NCI-H1092 (cell line): ENCODE data around the gene ACTR3.
"Not testable (repeated sequence)": the region's sequence is repeated elsewhere in the genome, so short reads cannot be mapped to it uniquely, and the experiment has no call there.

Experiments
- DNase-seq: peaks from one replicate; lab custom pipeline; 2025; lab: John Stamatoyannopoulos, UW

Gene ACTR3

GRCh38 chr2:113889471-113890252, at the start of gene ACTR3:
Gene ACTR3, plus strand, starts transcription at chr2:113890089. Its CDS starts 191 bp downstream, at chr2:113890280.
- peak; percentile 96 for DNase-seq

GRCh38 chr2:113840518-113840917, 49.4 kb upstream of the ACTR3 start:
- no peak for DNase-seq

GRCh38 chr2:113842919-113843736, 46.8 kb upstream of the ACTR3 start:
- DNase-seq = no peak

- not testable (repeated sequence) for DNase-seq
These were observed 46.2 kb upstream of the ACTR3 start for GRCh38 chr2:113843737-113844050.

- DNase-seq = no peak
These were observed 44.6 kb upstream of the ACTR3 start for GRCh38 chr2:113845261-113845660.

- not testable (repeated sequence) for DNase-seq
These were observed 44.1 kb upstream of the ACTR3 start for GRCh38 chr2:113845796-113846195.

- DNase-seq = no peak
These were observed 43.5 kb upstream of the ACTR3 start for GRCh38 chr2:113846429-113846828.

- DNase-seq = no peak
These were observed 42.7 kb upstream of the ACTR3 start for GRCh38 chr2:113847144-113847543.

- no peak for DNase-seq
These were observed 41.0 kb upstream of the ACTR3 start for GRCh38 chr2:113848758-113849415.

GRCh38 chr2:113850687-113851086, 39.2 kb upstream of the ACTR3 start:
- no peak for DNase-seq

- DNase-seq = no peak
These were observed 38.2 kb upstream of the ACTR3 start for GRCh38 chr2:113851640-113852039.

- DNase-seq = no peak
These were observed 35.7 kb upstream of the ACTR3 start for GRCh38 chr2:113854208-113854607.

- no peak for DNase-seq
These were observed 34.7 kb upstream of the ACTR3 start for GRCh38 chr2:113854970-113855740.

- DNase-seq = no peak
These were observed 32.4 kb upstream of the ACTR3 start for GRCh38 chr2:113857464-113857863.

GRCh38 chr2:113858764-113859163, 31.1 kb upstream of the ACTR3 start:
- no peak for DNase-seq

GRCh38 chr2:113861740-113862139, 28.1 kb upstream of the ACTR3 start:
- DNase-seq = no peak

- no peak for DNase-seq
These were observed 26.7 kb upstream of the ACTR3 start for GRCh38 chr2:113863144-113863543.

- no peak for DNase-seq
These were observed 22.3 kb upstream of the ACTR3 start for GRCh38 chr2:113867571-113867970.

- no peak for DNase-seq
These were observed 20.6 kb upstream of the ACTR3 start for GRCh38 chr2:113869253-113869652.

GRCh38 chr2:113872201-113872600, 17.7 kb upstream of the ACTR3 start:
- DNase-seq = no peak

- DNase-seq = no peak
These were observed 16.0 kb upstream of the ACTR3 start for GRCh38 chr2:113873867-113874266.

GRCh38 chr2:113875135-113875534, 14.8 kb upstream of the ACTR3 start:
- DNase-seq = no peak
